ENCODE measurements around the gene C17orf67. TPM values are rescaled to one million over a fixed set of nuclear protein-coding genes. Genes with fewer than 3 reads are reported as not detected.

C17orf67 gene
- total and polyA plus RNA-seq, 9 donors: 1.5 to 6.0 (median 3.2) TPM

- Histone ChIP-seq H3K27ac (no peak overlapping the region), H3K9me3 (no peaks in the 10 kb centered on the region), H3K4me3 (no peak overlapping the region), H3K36me3 (no peaks in the 10 kb centered on the region), H3K4me1 (ENCODE audit: insufficient read depth) (no peaks in the 10 kb centered on the region), H3K27me3 (no peaks in the 10 kb centered on the region)
- no peak for DNase-seq
- WGBS, 3 donors: 76 to 83% (median 76%) methylated on average over 2 of the region's 2 CpGs
- TF ChIP-seq CTCF (IDR thresholded peaks at IDR 0.05): no peak
- no peak for TF ChIP-seq POLR2A (IDR thresholded peaks at IDR 0.05)
- TF ChIP-seq EP300 (IDR thresholded peaks at IDR 0.05): no peak
- intact Hi-C loops (cut with DNase I): loop anchor here in 3 of 4 donors (5.0 to 10.0 kb wide), 2 partner anchors 116 to 123 kb away; no protein-coding TSS in a partner anchor
These were observed 14.7 kb downstream of the C17orf67 start for GRCh38 chr17:56819030-56819429.

GRCh38 chr17:56817066-56817465 is 16.7 kb downstream of the C17orf67 start:
- H3K9me3 ChIP-seq: no peaks in the 10 kb centered on the region
- H3K27me3 ChIP-seq: no peaks in the 10 kb centered on the region
- H3K36me3 ChIP-seq: no peaks in the 10 kb centered on the region
- H3K4me1 ChIP-seq (ENCODE audit: insufficient read depth): no peaks in the 10 kb centered on the region
- no peak overlapping the region for H3K4me3 ChIP-seq
- H3K27ac ChIP-seq: no peak overlapping the region
- intact Hi-C loops (cut with DNase I): loop anchor here in 3 of 4 donors (5.0 to 10.0 kb wide), 2 partner anchors 118 to 125 kb away; no protein-coding TSS in a partner anchor
- no peak for DNase-seq
- no peak for TF ChIP-seq CTCF (IDR thresholded peaks at IDR 0.05)
- TF ChIP-seq EP300 (IDR thresholded peaks at IDR 0.05): no peak
- TF ChIP-seq POLR2A (IDR thresholded peaks at IDR 0.05): no peak

- Histone ChIP-seq H3K9me3 (no peaks in the 10 kb centered on the region), H3K36me3 (no peaks in the 10 kb centered on the region), H3K27ac (no peak overlapping the region), H3K4me1 (ENCODE audit: insufficient read depth) (no peaks in the 10 kb centered on the region), H3K4me3 (no peak overlapping the region), H3K27me3 (no peaks in the 10 kb centered on the region)
- DNase-seq: no peak
- TF ChIP-seq EP300 (IDR thresholded peaks at IDR 0.05) (no peak), POLR2A (IDR thresholded peaks at IDR 0.05) (no peak), CTCF (IDR thresholded peaks at IDR 0.05) (no peak)
- 25 to 62% (median 29%) methylated on average over 6 of the region's 6 CpGs for WGBS, 3 donors
- intact Hi-C loops (cut with DNase I): loop anchor here in 3 of 4 donors (5.0 to 10.0 kb wide), 2 partner anchors 119 to 127 kb away; no protein-coding TSS in a partner anchor
These were observed 18.0 kb downstream of the C17orf67 start for GRCh38 chr17:56815711-56816110.

GRCh38 chr17:56812901-56813388 is 20.8 kb downstream of the C17orf67 start:
- Histone ChIP-seq H3K4me1 (ENCODE audit: insufficient read depth) (peaks cover 2% of the 10 kb centered on the region), H3K36me3 (no peaks in the 10 kb centered on the region), H3K27ac (no peak overlapping the region), H3K27me3 (no peaks in the 10 kb centered on the region), H3K9me3 (no peaks in the 10 kb centered on the region), H3K4me3 (no peak overlapping the region)
- TF ChIP-seq POLR2A (IDR thresholded peaks at IDR 0.05) (no peak), CTCF (IDR thresholded peaks at IDR 0.05) (no peak), EP300 (IDR thresholded peaks at IDR 0.05) (no peak)
- intact Hi-C loops (cut with DNase I): loop anchor here in 2 of 4 donors (10.0 kb wide), 1 partner anchor 122 kb away; no protein-coding TSS in a partner anchor
- 38 to 48% (median 40%) methylated on average over 7 of the region's 7 CpGs for WGBS, 3 donors
- DNase-seq: no peak
